Panc1 (cell line): Measurements from ENCODE around the gene FANCB. TPM values are rescaled to one million over a fixed set of nuclear protein-coding genes. Genes with fewer than 3 reads are reported as not detected.

Source experiments
- ATAC-seq: fragments of 200-7000 bp; cut with Tn5 transposase; 2 replicates; pipeline ENCODE4 v1.9.1; 2020; ENCODE audit warnings: mild to moderate bottlenecking, moderate library complexity
- BruUV-seq: library from RNA; stranded (reverse); fragments of 400-500 nt; replicated peaks from 2 replicates; lab custom pipeline; 2021; lab: Mats Ljungman, UMichigan
- CTCF ChIA-PET: fragments of 300-600 bp; sonication (Branson Sonifier 250); formaldehyde crosslinking; loops from one replicate; lab custom pipeline; 2022; ENCODE audit warnings: antibody characterized with exemption; lab: Charles Lee
- POLR2A ChIA-PET: fragments of 300-600 bp; sonication (Branson Sonifier 250); formaldehyde crosslinking; loops from one replicate; lab custom pipeline; 2022; ENCODE audit warnings: antibody characterized with exemption; lab: Charles Lee
- DNase-seq: peaks from one replicate; pipeline ENCODE4 v3.0.0-alpha.2; 2010; ENCODE audit warnings: low read depth, low spot score
- H3K27ac ChIP-seq: 2 replicates; pipeline ENCODE4 v1.5.1; 2011; ENCODE audit warnings: mild to moderate bottlenecking, low read length, inconsistent platforms
- H3K27me3 ChIP-seq: fragments of 200-500 bp; sonication (Bioruptor generic); 2 replicates; pipeline ENCODE4 v1.6.0; 2014; ENCODE audit warnings: low read length, inconsistent platforms; ENCODE audit not compliant: control insufficient read depth, insufficient read depth
- H3K36me3 ChIP-seq: fragments of 200-500 bp; sonication (Bioruptor generic); 2 replicates; pipeline ENCODE4 v1.5.1; 2014; ENCODE audit warnings: inconsistent platforms, mild to moderate bottlenecking, low read length, moderate library complexity; ENCODE audit not compliant: control insufficient read depth, insufficient read depth
- H3K4me1 ChIP-seq: 2 replicates; pipeline ENCODE4 v1.5.1; 2011; ENCODE audit warnings: inconsistent platforms, mild to moderate bottlenecking, low read length, moderate library complexity; ENCODE audit not compliant: control insufficient read depth, insufficient read depth
- H3K4me3 ChIP-seq, 2 experiments: 2 replicates each; pipeline ENCODE4 v1.5.1; 2011 to 2012; ENCODE audit warnings: low read depth in 2 of 2, low read length in 2 of 2, mild to moderate bottlenecking in 2 of 2, inconsistent platforms in 1 of 2, moderate library complexity in 1 of 2
- H3K9me3 ChIP-seq: fragments of 200-500 bp; sonication (Bioruptor generic); 2 replicates; pipeline ENCODE4 v1.5.1; 2014; ENCODE audit warnings: low read depth, mild to moderate bottlenecking, inconsistent platforms, low read length, moderate library complexity; ENCODE audit not compliant: control insufficient read depth, insufficient read depth
- CTCF ChIP-seq: fragments of 450-650 bp; IDR thresholded peaks from 2 replicates; pipeline ENCODE4 v1.5.1; 2017; ENCODE audit warnings: mild to moderate bottlenecking
- POLR2AphosphoS5 ChIP-seq: IDR thresholded peaks from 2 replicates; pipeline ENCODE4 v1.6.1; 2012; ENCODE audit warnings: mild to moderate bottlenecking, low read depth, low read length, moderate library complexity
- REST ChIP-seq, 2 experiments: IDR thresholded peaks; 2 replicates each; pipeline ENCODE4 v1.6.1; 2011 to 2012; ENCODE audit warnings: low read depth in 2 of 2, control low read depth in 1 of 2, low read length in 1 of 2, mild to moderate bottlenecking in 1 of 2, moderate library complexity in 1 of 2; ENCODE audit not compliant: insufficient read depth in 1 of 2
- SIN3A ChIP-seq: IDR thresholded peaks from 2 replicates; pipeline ENCODE4 v1.6.1; 2012; ENCODE audit warnings: low read depth, mild to moderate bottlenecking, low read length, moderate library complexity, borderline replicate concordance; ENCODE audit not compliant: insufficient read depth
- TCF7L2 ChIP-seq: IDR thresholded peaks from 2 replicates; pipeline ENCODE4 v1.6.1; 2011; ENCODE audit warnings: mild to moderate bottlenecking, low read depth, low read length, inconsistent platforms
- in situ Hi-C: cut with HindIII; loops from 2 replicates; pipeline ENCODE4 v1.10.0; 2016; ENCODE audit warnings: low sequenced_read_pairs, low pct_unique_long_range_greater_than_20kb
- intact Hi-C: fragments of 100-400 bp; cut with micrococcal nuclease; formaldehyde crosslinking; loops from one replicate; pipeline ENCODE4 v1.10.0; 2022; ENCODE audit not compliant: unreplicated experiment
- total RNA-seq: library from RNA; stranded (reverse); gene quantifications from one replicate; pipeline ENCODE4 v1.2.1, GENCODE V29; 2021; ENCODE audit not compliant: unreplicated experiment

FANCB gene
- total RNA-seq, 1 experiment from 2014 or later, result 4.8 TPM

GRCh38 chrX:14902537-14902936 is 29.7 kb upstream of the FANCB start:
- CTCF ChIA-PET, result no interaction called here
- no peaks in the 10 kb centered on the region for H3K4me1 ChIP-seq
- no peak overlapping the region for H3K4me3 ChIP-seq
- DNase-seq (no peak), ATAC-seq (no peak)
- intact Hi-C loops (no loop called here), in situ Hi-C loops (no loop called here)
- H3K27ac ChIP-seq, result no peak overlapping the region
- POLR2A ChIA-PET, result interaction anchor here (0.7 kb wide), 1 partner anchor 1669 kb away, joined by 6 read pairs; no protein-coding TSS in a partner anchor
- TF ChIP-seq REST (IDR thresholded peaks at IDR 0.05; ENCODE audit: insufficient read depth in 1 of 2, low read depth in 2 of 2, low read length in 1 of 2) (no peak), TCF7L2 (no peak), CTCF (no peak), SIN3A (no peak), POLR2AphosphoS5 (no peak)
- no peaks in the 10 kb centered on the region for H3K27me3 ChIP-seq
- H3K36me3 ChIP-seq, result no peaks in the 10 kb centered on the region
- H3K9me3 ChIP-seq, result no peaks in the 10 kb centered on the region
- no TSS peak for BruUV-seq

GRCh38 chrX:14899607-14900006 is 26.7 kb upstream of the FANCB start:
- H3K9me3 ChIP-seq, result no peaks in the 10 kb centered on the region
- no peak for TF ChIP-seq POLR2AphosphoS5
- no peak for TF ChIP-seq REST (IDR thresholded peaks at IDR 0.05; ENCODE audit: insufficient read depth in 1 of 2, low read depth in 2 of 2, low read length in 1 of 2)
- TF ChIP-seq CTCF, result no peak
- no peak for TF ChIP-seq TCF7L2
- TF ChIP-seq SIN3A, result no peak
- intact Hi-C loops (no loop called here), in situ Hi-C loops (no loop called here)
- no peak overlapping the region for H3K4me3 ChIP-seq
- BruUV-seq, result no TSS peak
- ATAC-seq, result no peak
- no peaks in the 10 kb centered on the region for H3K36me3 ChIP-seq
- no peak overlapping the region for H3K27ac ChIP-seq
- DNase-seq, result peak; percentile 12
- ChIA-PET CTCF (no interaction called here), POLR2A (interaction anchor here (0.6 kb wide), 1 partner anchor 47 kb away, joined by 4 read pairs; no protein-coding TSS in a partner anchor)
- H3K27me3 ChIP-seq, result no peaks in the 10 kb centered on the region
- H3K4me1 ChIP-seq, result no peaks in the 10 kb centered on the region
